HG03460 (cell line): ENCODE results near the gene HOXD8.

ENCODE experiments used
- ATAC-seq: cut with Tn5 transposase; IDR thresholded peaks from one replicate; pipeline ENCODE4 v1.9.1; 2021; ENCODE audit not compliant: unreplicated experiment

Gene HOXD8

DNA sequence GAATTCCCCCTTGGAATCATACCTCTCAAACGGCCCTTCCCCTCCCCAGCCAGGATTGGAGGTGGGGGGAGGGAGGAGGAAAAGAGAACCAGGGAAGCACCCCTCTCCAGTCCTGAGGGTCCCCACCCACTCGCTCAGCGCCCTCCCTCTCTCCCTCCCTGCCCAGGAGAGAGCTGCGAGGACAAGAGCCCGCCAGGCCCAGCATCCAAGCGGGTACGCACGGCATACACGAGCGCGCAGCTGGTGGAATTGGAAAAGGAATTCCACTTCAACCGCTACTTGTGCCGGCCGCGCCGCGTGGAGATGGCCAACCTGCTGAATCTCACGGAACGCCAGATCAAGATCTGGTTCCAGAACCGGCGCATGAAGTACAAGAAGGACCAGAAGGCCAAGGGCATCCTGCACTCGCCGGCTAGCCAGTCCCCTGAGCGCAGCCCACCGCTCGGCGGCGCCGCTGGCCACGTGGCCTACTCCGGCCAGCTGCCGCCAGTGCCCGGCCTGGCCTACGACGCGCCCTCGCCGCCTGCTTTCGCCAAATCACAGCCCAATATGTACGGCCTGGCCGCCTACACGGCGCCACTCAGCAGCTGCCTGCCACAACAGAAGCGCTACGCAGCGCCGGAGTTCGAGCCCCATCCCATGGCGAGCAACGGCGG, 42.0 kb downstream of the HOXD8 start:
- no peak for ATAC-seq

- no peak for ATAC-seq
Measured at GRCh38 chr2:176172007-176172894, 42.7 kb downstream of the HOXD8 start.

DNA sequence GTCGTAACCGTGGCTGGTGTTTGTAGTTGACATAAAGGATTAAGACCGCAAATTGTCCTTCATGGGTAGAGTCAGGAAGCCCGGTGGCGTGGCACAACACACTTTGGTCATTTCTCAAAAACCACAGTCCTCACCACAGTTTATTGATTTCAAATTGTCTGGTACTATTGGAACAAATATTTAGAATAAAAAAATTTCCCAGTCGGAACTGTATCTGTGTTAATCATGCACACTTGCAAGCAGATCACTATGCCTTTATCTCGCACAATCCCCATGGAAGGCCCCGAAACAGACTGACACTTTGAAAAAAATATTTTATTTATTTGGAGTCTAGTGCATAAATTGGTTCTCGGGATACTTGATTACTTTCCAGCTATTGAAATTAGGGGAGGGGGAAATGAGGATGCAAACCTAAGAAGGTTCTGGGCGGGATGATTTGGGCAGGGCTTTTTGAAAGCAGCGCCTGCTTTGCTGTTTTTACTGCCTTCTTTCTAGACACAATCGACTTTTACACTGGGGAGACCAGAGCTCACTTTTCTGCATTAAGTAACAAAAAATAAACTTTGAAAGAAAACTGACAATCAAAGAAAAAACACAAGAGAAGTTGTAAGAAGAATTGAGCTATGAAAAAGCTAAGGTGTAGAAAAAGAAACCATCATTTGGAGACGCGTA, 43.5 kb downstream of the HOXD8 start:
- no peak for ATAC-seq

DNA sequence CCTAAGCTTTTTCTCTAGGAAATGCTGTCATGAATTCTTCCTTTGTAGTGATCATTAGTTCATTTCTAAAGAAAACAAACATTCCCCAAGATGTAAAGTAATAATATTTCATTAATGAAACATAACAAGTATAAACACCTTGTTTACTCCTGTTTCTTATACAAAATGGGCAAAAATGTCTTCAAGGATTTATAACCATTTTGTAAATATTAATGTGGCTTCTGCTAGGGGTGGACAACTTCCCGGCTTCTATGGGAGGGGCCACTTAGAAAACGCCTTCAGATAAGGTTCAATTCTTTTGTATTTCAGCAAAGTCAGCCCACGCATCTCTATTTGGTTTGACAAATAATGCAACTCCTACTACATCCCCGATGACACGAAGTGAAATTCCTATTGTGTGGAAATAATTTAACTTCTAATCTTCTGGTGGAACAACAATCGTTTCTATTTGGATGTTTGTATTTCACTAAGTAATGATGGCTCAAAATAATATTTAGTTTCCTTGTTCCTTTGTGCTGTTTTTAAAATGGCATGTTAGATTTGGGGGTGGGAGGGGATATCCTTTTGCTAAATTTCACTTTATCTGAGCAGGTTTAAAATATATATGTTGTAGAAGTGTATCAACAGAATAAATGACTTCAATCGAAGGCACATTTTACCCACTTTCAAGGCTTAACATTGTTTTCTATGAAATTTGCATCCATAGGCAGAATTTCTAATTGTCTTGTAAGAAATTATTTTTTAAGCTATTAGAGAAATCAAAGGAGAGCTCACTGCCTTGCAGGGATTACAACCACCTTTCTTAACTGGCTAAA, 44.3 kb downstream of the HOXD8 start:
- ATAC-seq = no peak

DNA sequence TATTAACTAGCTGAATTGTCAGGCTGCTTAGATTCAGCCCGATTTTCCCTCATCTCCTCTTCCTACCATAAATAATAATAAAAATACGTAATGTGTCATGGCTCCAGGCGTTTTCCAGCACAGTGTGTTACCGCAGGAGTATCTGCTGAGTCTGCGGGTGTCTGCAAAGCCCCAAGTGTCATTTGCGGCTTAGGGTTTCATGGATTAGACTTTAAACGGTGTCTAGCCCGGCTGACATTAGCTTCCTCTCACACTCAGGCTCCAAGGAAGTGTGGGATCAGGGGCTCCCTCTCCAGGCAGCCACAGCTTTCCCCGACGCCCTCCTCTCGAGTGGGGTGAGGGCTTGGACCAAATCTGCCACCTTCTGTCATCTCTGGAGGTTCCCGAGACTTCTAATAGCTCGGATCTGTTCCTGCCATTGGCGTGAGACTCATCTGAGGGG, 44.9 kb downstream of the HOXD8 start:
- ATAC-seq = no peak

DNA sequence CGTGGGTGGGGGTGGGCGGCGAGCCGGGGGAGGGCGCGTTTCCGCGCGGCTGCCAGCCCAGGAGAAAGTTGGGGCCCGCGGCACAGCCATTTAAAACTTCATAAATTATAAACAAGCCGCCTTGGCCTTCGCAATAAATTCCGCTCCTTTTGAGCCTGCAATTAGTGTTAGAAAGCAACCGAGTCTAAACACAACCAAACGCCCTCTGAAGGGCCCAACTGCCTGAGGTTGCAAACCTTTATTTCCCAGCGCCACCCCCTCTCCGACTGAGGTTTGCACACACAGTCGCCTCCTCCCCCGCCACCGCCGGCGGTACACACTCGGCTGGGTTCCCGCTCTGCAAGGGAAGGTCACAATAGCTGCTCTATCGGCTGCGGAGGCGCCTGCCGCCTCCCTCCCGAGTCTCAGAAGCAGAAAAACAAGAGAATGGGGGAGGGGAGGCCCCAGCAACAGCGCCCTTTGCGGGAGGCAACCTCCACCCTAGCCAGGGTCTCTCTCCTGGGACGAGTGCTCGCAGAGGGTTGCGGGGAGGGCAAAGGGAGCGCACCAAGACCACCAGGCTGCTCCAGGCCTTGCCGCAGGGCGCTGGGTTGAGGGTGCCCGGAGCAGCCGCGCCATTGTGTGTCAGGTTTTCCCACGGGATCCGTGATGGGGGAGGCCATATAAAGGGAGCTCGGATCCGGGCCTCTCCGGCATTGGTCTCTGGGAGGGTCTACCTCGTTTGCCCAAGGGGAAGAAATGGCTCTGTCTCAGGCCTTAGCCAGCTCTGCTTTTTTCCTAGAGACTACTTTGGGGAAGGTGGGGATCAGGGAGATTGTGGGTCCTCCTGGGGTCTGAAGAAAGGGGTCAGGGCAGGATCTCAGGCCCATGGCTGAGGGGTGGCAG, 45.6 kb downstream of the HOXD8 start:
- no peak for ATAC-seq

DNA sequence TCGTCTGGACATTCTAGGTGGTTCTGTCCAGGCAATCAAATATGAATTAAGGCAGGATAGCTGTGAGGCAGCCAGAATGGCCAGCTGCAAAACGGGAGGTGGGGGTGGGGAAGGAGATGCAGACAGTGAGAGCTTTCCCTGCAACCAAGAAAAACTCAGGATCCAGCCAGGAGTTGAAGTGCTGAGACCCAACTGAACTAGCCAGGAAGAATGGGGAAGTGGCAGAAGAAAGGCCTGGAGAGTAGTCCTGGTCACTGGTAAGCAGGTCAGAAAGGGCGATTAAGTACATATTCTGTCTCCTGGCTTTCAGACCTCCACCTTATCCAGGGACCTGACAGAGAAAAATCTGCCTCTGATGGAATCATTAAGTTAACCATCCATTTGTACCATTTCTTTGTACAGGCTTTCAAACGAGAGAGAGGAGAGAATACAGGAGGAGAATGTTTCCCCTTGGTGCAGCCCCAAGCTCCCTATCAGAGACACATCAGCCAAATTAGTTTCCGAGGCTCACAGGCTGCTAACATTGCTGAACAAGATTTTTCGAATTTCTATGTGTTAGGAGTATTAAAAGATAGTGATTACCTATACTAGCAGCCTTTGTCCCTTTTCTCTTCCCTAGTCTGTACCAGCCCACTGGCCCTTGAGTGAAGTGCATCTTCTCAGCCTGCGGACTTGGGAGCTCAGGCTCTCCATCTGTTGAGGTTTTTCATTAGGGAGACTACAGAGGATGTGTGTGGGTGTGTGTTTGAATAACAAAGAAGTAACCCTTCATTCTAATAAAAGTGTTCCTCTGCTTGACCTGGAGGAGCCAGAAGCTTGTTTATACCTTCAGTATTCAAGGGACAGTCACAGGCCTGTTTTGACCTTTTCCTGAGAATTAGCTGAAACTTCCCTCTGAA, 46.5 kb downstream of the HOXD8 start:
- no peak for ATAC-seq

DNA sequence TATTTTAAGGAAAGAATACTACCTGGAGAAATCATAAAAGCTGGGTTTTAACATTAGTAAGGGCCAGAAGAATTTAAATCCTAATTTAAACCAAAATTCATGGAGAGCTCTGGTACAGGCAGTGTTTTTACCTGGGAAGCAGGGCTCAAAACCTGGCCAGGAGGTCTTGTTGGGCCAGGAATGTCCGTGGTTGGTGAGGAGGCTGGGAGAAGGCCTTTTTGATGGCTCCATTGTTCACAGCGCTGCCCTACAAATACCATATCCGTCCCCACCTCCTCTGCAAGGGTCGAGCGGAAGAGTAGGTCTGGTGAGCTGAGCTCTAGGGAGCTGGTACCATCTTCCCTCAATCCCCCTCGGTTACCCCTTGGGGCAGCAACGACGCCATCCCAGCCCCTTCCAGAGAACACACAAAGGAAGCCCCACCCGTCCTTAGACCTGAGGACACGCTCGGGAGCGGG, 48.1 kb downstream of the HOXD8 start:
- no peak for ATAC-seq

DNA sequence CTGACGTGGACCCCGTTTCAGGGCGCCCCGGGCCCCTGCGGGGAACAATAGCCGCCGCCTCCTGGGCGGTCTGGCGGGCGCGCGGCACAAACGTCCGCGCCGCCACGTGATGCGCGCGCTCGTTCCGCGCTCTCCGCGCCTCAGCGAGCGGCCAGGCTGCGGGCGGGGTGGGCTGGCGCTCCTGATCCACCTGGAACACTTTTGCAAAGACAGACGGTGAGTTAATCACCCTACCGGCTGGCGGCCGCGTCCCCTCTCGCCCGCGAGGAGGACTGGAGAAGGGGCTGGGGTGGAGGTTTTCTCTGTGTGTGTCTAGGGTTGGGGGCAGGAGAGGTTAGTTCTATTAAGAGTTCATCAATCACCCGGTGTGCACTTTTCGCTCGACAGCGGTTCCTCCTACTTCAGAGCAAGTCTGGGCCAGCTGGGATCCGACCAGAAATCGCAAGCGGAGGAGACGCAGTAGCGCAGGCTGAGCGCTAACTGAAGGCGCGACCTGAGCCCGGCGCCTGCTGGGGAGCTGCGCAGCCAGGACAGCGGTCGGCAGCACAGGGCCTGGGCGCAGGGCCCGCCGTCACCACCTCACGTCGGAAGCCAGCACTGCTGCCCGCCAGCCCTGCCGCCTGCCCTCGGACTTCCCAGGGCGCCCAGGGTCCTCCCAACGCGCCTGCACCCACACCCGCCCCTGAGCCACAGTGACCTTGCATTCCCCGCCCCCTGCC, 48.7 kb downstream of the HOXD8 start:
- ATAC-seq = no peak

DNA sequence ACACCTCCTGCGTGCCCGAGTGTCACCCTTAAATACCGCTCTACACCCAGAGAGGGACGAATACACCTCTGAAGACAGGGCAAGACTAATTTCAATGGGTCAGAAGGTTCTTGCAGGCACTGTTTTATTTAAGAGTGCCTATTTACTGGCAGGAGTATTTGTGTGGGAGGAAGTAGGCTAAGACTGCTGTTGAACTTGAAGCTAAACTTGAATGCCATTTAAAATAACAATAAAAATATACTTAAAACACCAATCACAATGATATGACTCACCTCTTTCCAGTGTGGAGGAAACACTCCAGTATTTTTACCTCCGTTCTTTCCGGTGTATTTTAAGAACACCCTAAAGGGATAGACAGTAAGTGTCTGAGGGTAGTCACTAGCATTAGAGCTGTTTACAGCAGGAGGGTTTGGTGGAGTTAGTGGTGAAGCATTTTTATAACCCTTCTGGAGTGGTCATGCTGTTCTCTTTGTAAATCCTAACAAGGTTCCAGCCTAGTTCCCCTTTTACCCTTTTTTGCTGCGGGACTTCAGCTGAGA, 49.3 kb downstream of the HOXD8 start:
- ATAC-seq = no peak

- ATAC-seq = no peak
Measured at GRCh38 chr2:176181551-176181950, 52.0 kb downstream of the HOXD8 start.
